GM19467 (cell line): ENCODE results near the gene CDC25B.

Source experiments
- ATAC-seq: cut with Tn5 transposase; IDR thresholded peaks from one replicate; pipeline ENCODE4 v1.9.1; 2021; ENCODE audit warnings: mild to moderate bottlenecking, moderate library complexity; ENCODE audit not compliant: unreplicated experiment

The CDC25B gene

GRCh38 chr20:3802524-3803239, 6.6 kb downstream of the CDC25B start:
- ATAC-seq = no peak

- ATAC-seq = no peak
Observed at GRCh38 chr20:3803289-3803688, 7.2 kb downstream of the CDC25B start.

- ATAC-seq = no peak
Observed at GRCh38 chr20:3803854-3804253, 7.7 kb downstream of the CDC25B start.

DNA sequence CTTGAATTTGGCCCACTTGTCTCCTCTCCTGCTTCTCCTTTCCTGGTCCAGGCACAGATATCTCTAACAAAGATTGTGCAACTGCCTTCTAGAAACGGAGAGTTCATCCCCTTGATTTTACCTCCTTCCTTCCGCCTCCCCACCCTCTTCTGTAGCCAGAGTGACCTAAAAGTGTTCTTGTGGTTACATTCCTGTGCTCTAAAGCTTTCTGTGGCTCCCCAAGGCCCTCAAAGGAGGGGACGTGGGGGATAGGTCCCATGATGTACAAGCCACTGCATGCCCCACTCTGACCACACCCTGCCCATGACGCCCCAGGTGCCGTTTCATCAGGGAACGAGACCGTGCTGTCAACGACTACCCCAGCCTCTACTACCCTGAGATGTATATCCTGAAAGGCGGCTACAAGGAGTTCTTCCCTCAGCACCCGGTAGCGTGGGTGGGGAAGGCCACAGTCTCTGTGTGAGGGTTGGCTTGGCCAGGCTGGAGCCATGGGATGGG, 8.2 kb downstream of the CDC25B start:
- no peak for ATAC-seq

DNA sequence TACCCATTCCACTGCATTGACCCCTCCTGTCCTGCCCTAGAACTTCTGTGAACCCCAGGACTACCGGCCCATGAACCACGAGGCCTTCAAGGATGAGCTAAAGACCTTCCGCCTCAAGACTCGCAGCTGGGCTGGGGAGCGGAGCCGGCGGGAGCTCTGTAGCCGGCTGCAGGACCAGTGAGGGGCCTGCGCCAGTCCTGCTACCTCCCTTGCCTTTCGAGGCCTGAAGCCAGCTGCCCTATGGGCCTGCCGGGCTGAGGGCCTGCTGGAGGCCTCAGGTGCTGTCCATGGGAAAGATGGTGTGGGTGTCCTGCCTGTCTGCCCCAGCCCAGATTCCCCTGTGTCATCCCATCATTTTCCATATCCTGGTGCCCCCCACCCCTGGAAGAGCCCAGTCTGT, 8.7 kb downstream of the CDC25B start:
- ATAC-seq = no peak

DNA sequence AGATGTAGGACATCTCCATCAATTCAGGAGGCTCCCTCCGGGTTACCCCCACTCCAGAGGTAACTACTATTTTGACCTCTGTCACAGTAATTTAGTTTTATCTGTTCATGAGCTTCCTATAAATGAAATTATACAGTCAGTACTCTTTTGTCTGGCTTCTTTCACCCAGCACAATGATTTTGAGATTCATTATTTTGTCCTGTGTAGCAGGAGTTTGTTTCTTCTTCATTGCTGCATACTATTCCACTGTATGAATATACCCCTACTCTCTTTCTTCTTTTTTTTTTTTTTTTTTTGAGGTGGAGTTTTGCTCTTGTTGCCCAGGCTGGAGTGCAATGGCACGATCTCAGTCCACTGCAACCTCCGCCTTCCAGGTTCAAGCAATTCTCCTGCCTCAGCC, 12.4 kb downstream of the CDC25B start:
- no peak for ATAC-seq

DNA sequence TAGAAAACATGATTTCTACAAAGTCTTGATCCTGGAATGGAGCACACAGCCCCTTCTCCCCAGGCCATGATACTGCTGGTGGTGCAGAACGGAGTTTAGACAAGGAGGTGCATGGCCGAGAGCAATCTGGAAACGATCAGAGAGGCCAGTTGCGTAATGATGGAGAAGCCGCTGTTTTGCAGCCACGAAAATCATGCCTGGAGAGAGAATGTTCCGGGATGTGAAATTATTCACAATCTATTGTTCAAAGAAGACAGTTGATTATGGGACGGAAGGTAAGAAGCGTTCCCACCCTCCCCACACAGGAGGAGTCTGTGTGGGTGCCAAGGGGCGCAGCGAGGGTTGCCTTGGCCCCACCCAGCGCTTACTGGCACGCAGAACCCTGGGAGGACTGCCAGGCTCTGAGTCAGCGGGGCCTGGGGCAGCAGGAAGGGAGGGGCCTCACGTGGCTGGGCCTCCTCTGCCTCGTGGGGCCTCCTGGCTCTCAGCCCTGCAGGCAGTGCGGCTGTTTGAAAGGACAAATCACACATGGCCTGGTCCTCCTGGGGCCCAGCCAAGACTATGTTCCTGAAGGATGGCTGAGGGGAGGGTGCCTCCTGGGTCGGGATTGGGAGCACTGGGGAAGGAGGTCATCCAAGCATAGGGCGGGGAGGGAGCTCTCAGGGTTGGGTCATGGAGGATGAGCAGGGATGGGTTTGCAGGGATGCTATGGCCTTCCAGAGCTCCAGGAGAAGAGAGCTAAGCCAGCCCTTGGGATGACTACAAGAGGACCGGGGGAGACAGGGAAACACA, 15.6 kb downstream of the CDC25B start:
- no peak for ATAC-seq

GRCh38 chr20:3812259-3812681, 16.2 kb downstream of the CDC25B start:
- ATAC-seq = no peak

GRCh38 chr20:3812975-3813847, 17.1 kb downstream of the CDC25B start:
- ATAC-seq = no peak

GRCh38 chr20:3813848-3814581, 17.9 kb downstream of the CDC25B start:
- ATAC-seq = no peak

GRCh38 chr20:3814928-3815495, 18.9 kb downstream of the CDC25B start:
- no peak for ATAC-seq

DNA sequence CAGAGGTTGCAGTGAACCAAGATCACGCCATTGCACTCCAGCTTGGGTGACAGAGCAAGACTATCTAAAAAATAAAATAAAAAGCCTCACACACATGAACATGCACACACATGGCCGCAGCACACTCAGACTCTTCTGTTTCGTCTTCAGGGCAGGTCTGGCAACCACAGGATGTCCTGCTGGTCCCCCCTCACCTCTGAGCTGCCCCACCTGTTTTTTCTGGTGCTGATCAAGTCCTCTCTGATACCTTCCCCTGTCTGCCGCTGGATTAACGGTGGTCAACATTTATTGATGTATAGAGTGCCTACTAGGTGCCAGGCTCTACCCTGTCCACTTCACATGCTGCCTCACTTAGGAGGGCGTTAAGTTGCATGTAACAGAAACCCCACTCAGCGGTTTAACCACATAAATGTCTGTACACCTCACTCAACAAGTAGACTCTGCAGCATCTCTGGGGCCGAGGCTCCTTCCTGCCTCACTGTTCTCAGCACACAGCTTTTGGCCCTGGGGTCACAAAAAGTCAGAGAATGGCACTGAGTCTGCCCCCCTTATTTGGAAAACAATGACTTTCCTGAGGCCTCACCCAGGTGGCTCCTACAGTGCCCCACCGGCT, 19.7 kb downstream of the CDC25B start:
- no peak for ATAC-seq

DNA sequence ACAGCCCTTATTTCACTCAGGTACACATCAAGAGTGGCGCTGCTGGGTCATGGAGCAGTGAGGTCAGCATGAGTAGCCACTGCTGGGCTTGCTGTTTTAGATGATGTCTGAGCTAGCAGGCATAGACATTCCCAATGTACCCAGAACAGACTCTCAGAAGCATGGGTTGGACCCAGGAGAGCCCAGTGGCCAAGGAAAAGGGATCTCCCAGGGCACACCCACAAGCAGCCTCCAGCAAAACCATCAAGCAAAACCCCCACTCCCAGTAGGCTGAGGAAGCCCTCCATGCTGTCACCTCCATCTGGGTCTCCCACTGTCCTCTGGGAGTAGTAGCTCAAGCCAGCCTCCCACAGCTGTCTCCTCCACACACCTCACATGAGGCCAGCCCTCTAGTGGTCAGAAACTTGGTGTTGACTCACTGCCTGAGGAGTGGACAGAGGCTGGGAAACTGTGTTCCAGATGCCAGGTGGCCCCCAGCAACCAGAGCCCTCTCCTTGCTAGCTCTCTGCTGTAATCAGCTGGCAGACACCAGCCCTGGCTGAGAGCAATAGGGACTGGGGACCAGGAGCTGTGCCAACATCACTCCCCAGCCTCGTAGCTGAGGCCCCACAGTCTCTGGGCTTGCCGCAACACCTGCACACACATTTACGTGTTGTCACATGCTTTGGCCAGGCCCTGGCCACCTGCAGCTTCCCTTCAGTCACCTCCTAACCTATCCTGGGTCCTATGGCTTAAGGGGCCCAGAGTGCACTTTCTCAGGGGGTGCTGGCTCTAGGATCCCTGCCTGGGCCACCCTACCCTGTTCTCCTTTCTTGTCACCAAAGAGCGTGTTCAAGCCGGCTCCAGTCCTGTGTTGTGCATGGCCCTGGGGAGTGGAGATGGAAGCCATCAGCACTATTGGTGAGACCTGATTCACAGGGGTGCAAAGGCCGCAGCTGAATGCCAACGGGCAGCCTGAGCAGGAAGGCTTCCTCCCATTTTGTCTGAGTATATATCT, 22.3 kb downstream of the CDC25B start:
- no peak for ATAC-seq

GRCh38 chr20:3819411-3820047, 23.4 kb downstream of the CDC25B start:
- no peak for ATAC-seq

DNA sequence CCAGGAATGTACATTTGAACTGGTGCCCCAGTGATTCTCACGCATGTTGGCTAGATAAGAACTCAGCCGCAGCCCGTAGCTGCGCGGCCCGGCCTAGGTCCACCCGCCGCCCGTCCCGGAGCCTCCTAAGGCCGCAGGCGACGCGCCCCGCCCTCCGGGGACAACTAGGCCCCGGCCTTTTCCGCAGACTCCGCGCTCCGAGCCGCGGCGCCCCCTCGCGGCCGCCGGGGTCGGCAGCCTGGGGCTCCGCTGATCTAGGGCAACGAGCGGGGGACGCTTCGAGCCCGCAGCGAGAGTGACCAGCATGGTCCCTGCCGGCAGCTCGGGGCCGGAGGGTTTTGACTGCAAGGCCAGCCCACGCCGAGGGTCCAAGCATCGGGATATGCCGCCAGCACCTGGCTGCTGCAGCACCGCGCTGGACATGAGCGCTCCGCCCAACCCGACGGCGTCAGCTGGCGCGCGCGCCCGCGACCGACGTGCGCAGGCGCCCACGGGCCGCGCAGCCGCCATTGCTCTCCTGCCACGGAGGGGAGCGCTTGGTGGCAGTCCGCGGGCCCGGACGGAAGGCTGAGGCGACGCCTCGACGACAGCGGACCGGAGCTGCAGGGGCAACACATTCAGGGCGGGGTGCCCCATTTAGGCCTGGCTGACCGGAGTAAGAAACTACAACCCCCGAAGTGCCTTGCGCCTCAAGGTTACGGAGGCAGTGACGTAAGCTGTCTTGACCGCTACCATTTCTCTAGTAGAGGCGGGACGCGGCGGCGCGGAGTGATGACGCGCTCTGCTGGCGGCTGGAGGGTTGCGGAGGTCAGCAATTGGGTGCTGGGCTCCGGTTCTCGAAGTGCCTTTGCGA, 24.2 kb downstream of the CDC25B start, which contains the start of gene AP5S1:
Gene AP5S1 (plus strand): TSS at position 500 of the 853 bp plus-strand sequence. CDS start 1,571 bp downstream, outside the sequence.
- ATAC-seq = peak; percentile 81

GRCh38 chr20:3820901-3821727, 25.0 kb downstream of the CDC25B start:
- no peak for ATAC-seq
